Type B pancreatic cell (in vitro differentiated cells): ENCODE measurements around the gene TPD52L3. TPM values are rescaled to one million over a fixed set of nuclear protein-coding genes. Genes with fewer than 3 reads are reported as not detected.

ENCODE experiments used
- DNase-seq: peaks from one replicate; pipeline ENCODE4 v3.0.0; 2021; ENCODE audit warnings: mixed read lengths; ENCODE audit not compliant: unreplicated experiment; ENCODE audit errors: extremely low spot score
- H3K27ac Mint-ChIP-seq: 2 replicates; pipeline ENCODE4 v1.8.0; 2021; ENCODE audit warnings: mild to moderate bottlenecking, mixed read lengths
- H3K27me3 Mint-ChIP-seq: 2 replicates; pipeline ENCODE4 v1.8.0; 2021; ENCODE audit warnings: mixed read lengths
- H3K36me3 Mint-ChIP-seq: 2 replicates; pipeline ENCODE4 v1.8.0; 2021; ENCODE audit warnings: mixed read lengths
- H3K4me1 Mint-ChIP-seq: one replicate; pipeline ENCODE4 v1.8.0; 2021; ENCODE audit warnings: mixed read lengths; ENCODE audit not compliant: unreplicated experiment
- H3K4me3 Mint-ChIP-seq: 2 replicates; pipeline ENCODE4 v1.8.0; 2021; ENCODE audit warnings: mild to moderate bottlenecking, mixed read lengths
- H3K9me3 Mint-ChIP-seq: 2 replicates; pipeline ENCODE4 v1.8.0; 2021; ENCODE audit warnings: mixed read lengths
- CTCF ChIP-seq: fragments of 200-600 bp; sonication (generic); conservative IDR thresholded peaks from 2 replicates; pipeline ENCODE4 v1.5.0; 2021; ENCODE audit warnings: antibody characterized with exemption, mild to moderate bottlenecking
- long read RNA-seq: library from polyadenylated mRNA; unstranded; transcript quantifications from one replicate; pipeline ENCODE4 v2.0.0, GENCODE V29; 2020
- total RNA-seq: library from RNA; stranded (reverse); gene quantifications from 2 replicates; pipeline ENCODE4 v1.2.1, GENCODE V29; 2021; ENCODE audit warnings: low replicate concordance

Gene TPD52L3
- total RNA-seq = not detected in 2 replicates
- long read RNA-seq = 0 reads

- H3K9me3 Mint-ChIP-seq = no peaks in the 10 kb centered on the region
- DNase-seq = no peak
- TF ChIP-seq CTCF = no peak
- no peaks in the 10 kb centered on the region for H3K4me1 Mint-ChIP-seq
- H3K36me3 Mint-ChIP-seq = no peaks in the 10 kb centered on the region
- H3K27me3 Mint-ChIP-seq = peaks cover 18% of the 10 kb centered on the region
- no peak within 1 kb of the TSS for H3K4me3 Mint-ChIP-seq
- no peak within 1 kb of the TSS for H3K27ac Mint-ChIP-seq
Measured at GRCh38 chr9:6328103-6328502, at the start of gene TPD52L3. Gene TPD52L3 (plus strand): TSS chr9:6328375. CDS start chr9:6328596, 221 bp downstream.

DNA sequence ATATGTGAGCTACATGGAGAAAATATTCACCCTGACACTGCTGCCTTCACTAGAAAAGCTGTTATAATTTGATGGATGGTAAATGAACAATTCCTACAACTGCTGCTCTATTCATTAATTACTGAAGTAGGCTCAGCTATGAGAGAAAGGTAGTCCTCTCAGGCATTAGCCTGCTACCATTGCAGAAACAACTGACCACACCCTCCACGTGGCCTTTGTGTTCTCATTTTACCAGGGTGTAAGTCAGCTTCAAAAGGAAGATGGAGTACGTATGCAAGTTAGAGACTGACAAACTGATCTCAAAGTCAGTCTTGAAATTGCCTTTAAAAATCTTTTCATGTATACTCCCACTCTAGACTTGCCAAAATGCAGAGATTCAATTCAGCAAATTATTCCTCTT is 26.3 kb upstream of the TPD52L3 start:
- Mint-ChIP-seq H3K27me3 (peaks cover 6% of the 10 kb centered on the region), H3K4me1 (no peaks in the 10 kb centered on the region), H3K36me3 (no peaks in the 10 kb centered on the region), H3K27ac (peak overlapping the region; percentile 94), H3K4me3 (peak overlapping the region; percentile 32), H3K9me3 (no peaks in the 10 kb centered on the region)
- TF ChIP-seq CTCF = no peak
- DNase-seq = no peak

DNA sequence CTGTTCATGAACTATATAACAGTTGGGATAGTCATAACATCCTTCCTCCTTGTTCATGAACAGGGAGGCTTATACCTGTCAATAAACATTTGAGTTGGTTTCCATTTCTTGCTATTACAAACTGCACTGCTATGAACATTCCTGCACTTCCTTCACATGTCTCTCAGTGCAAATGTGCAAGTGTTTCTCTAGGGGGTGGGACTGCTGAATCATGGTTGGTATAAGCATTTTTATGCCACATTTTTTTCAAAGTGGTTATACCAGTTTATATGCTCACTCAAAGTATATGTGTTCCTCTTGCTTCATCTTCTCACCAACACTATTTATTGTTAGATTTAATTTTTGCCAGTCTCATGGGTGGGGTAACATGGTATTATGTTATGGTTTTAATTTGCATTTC is 25.8 kb upstream of the TPD52L3 start:
- peak overlapping the region; percentile 94 for H3K27ac Mint-ChIP-seq

DNA sequence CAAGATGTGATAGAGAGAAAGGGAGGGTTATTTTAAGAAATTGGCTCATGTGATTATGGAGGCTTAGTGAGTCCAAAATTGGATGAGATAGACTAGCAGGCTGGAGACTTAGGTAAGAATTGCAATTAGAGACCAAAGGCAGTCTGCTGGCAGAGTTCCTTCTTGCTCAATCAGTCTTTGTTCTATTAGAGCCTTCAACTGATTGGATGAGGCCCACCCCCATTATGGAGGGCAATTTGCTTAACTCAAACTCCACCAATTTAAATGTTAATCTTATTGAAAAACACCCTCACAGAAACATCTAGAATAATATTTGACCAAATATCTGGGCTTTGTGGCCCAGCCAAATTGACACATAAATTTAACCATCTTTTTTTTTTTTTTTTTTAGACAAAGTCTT is 23.9 kb upstream of the TPD52L3 start:
- TF ChIP-seq CTCF = no peak
- Mint-ChIP-seq H3K27me3 (peaks cover 6% of the 10 kb centered on the region), H3K36me3 (no peaks in the 10 kb centered on the region), H3K4me3 (no peak overlapping the region), H3K9me3 (no peaks in the 10 kb centered on the region), H3K4me1 (no peaks in the 10 kb centered on the region), H3K27ac (no peak overlapping the region)
- DNase-seq = no peak

More for the DNA sequence above, 25.8 kb upstream of the TPD52L3 start:
- no peak for TF ChIP-seq CTCF
- peak overlapping the region; percentile 32 for H3K4me3 Mint-ChIP-seq
- H3K4me1 Mint-ChIP-seq = no peaks in the 10 kb centered on the region
- no peak for DNase-seq
- peaks cover 6% of the 10 kb centered on the region for H3K27me3 Mint-ChIP-seq
- no peaks in the 10 kb centered on the region for H3K36me3 Mint-ChIP-seq
- H3K9me3 Mint-ChIP-seq = no peaks in the 10 kb centered on the region

DNA sequence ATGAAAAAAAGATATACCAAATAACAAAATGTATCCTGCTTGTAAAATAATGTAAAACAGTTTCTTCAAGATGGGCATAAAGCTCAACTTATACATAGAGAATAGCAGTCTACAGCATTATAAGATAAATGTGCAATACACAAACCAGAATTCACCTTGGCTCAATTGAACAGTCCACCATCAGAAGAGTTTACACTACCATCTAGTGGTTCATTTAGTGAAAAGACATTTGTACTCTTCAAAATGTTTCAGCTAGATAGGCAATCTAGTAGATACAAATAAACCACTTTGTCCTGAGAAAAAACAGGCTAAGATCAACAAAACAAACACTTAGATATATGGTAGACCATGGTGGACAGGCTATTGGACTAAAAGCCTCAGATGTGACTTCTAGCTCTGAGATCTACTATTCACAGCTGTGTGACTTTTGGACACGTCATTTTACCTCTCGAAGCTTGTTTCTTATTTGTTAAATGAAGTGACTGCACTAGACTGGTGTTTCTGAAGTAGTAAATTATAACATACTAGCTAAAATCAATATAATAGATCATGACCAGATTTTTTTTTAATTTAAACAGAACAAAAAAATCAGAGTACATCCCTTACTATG is 22.1 kb upstream of the TPD52L3 start:
- peak; percentile 74 for TF ChIP-seq CTCF
- peaks cover 6% of the 10 kb centered on the region for H3K27me3 Mint-ChIP-seq

More for the DNA sequence above, 22.1 kb upstream of the TPD52L3 start:
- no peak for DNase-seq
- no peaks in the 10 kb centered on the region for H3K4me1 Mint-ChIP-seq
- H3K9me3 Mint-ChIP-seq = no peaks in the 10 kb centered on the region
- H3K36me3 Mint-ChIP-seq = no peaks in the 10 kb centered on the region
- H3K27ac Mint-ChIP-seq = peak overlapping the region; percentile 9
- H3K4me3 Mint-ChIP-seq = no peak overlapping the region
